ENCODE results near the gene KCTD14. TPM values are rescaled to one million over a fixed set of nuclear protein-coding genes. Genes with fewer than 3 reads are reported as not detected.

KCTD14 gene
- total RNA-seq, 1 experiment from 2014 or later, result 1.6 TPM

DNA sequence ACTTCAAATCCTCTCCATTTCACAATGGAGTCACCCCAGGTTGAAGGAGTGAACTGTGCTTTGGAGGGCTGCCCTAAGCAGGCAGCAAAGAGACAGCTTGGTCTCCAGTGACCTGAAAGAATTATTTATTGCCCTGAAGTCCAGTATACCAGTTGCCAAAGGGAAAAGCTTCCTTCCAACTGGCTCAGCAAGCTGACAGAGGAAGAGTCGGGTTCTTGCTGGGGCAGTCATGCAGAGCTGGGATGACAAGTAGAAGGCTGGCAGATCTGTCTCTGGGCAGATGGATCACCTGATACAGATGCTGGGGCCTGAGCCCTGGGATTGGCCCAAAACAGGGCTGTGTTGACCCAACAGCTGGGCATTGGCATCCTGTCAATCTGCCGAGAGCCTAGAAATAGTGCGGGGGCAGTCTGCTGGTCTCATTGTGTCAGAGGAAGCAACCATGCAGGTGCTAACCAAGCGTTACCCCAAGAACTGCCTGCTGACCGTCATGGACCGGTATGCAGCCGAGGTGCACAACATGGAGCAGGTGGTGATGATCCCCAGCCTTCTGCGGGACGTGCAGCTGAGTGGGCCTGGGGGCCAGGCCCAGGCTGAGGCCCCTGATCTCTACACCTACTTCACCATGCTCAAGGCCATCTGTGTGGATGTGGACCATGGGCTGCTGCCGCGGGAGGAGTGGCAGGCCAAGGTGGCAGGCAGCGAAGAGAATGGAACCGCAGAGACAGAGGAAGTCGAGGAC, 40.5 kb upstream of the KCTD14 start, which contains the start of gene THRSP:
Gene THRSP (plus strand): TSS at position 422 of the 742 bp plus-strand sequence. CDS start 21 bp downstream, at position 443.
- H3K27me3 ChIP-seq (ENCODE audit: low read length), result no peaks in the 10 kb centered on the region
- ChIA-PET CTCF (no interaction called here), POLR2A (ENCODE audit: unreplicated experiment) (no interaction called here)
- ATAC-seq (no peak), DNase-seq (no peak)
- H3K9me3 ChIP-seq (ENCODE audit: low read length), result no peaks in the 10 kb centered on the region
- intact Hi-C loops (cut with micrococcal nuclease), result no loop called here
- H4K20me1 ChIP-seq (ENCODE audit: low read length), result no peaks in the 10 kb centered on the region
- BruUV-seq (replicated peaks), result no TSS peak
- H3K36me3 ChIP-seq (ENCODE audit: low read depth, low read length), result peaks cover 4% of the 10 kb centered on the region; the same call in 1 of the 2 replicates
- no peaks in the 10 kb centered on the region for H3F3A ChIP-seq (ENCODE audit: low read length, unreplicated experiment)
- no peaks in the 10 kb centered on the region for H3K4me1 ChIP-seq (ENCODE audit: insufficient read depth, low read length)
- H2AFZ ChIP-seq (ENCODE audit: low read length), result no peak within 1 kb of the TSS
- no peak within 1 kb of the TSS for H3K9ac ChIP-seq (ENCODE audit: low read length)
- H3K9me2 ChIP-seq (replicated peaks; ENCODE audit: low read length), result no peaks in the 10 kb centered on the region
- H3K4me2 ChIP-seq (ENCODE audit: low read length), result no peak within 1 kb of the TSS
- H3K27ac ChIP-seq (ENCODE audit: low read length), result no peak within 1 kb of the TSS
- no peaks in the 10 kb centered on the region for H3K79me2 ChIP-seq (ENCODE audit: low read length)
- H3K4me3 ChIP-seq (ENCODE audit: low read length), result no peak within 1 kb of the TSS
- no peak for TF ChIP-seq CTCF (conservative IDR thresholded peaks at IDR 0.05; ENCODE audit: low read depth, low read length)
- no peak for TF ChIP-seq EZH2phosphoT487 (IDR thresholded peaks at IDR 0.05; ENCODE audit: borderline replicate concordance, low read length)
- no peak for TF ChIP-seq EZH2 (IDR thresholded peaks at IDR 0.05; ENCODE audit: low read length, unreplicated experiment)

DNA sequence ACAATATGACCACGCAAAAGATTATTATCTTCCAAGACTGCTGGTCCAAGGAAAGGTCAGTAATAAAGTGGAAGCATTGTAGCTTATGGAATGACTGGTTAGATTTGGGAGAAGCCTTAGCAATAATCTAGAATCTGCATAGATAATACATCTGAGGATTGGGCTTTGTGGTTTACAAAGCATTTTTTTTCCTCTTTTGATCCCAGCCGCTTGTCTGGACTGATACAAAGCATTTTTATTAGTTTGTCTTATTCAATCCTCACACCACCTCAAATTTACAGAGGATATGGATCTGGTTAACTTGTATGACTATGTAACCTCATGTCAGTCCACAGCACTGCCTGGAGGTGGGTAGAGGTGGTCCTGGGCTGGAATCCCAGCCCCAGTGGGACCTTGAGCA, 39.6 kb upstream of the KCTD14 start:
- H2AFZ ChIP-seq (ENCODE audit: low read length), result no peak overlapping the region
- ChIA-PET POLR2A (ENCODE audit: unreplicated experiment) (no interaction called here), CTCF (no interaction called here)
- no peaks in the 10 kb centered on the region for H3K79me2 ChIP-seq (ENCODE audit: low read length)
- intact Hi-C loops (cut with micrococcal nuclease), result no loop called here
- H3K27me3 ChIP-seq (ENCODE audit: low read length), result no peaks in the 10 kb centered on the region
- ATAC-seq (no peak), DNase-seq (no peak)
- no TSS peak for BruUV-seq (replicated peaks)
- no peak overlapping the region for H3K4me2 ChIP-seq (ENCODE audit: low read length)
- no peaks in the 10 kb centered on the region for H3K4me1 ChIP-seq (ENCODE audit: insufficient read depth, low read length)
- H3K9ac ChIP-seq (ENCODE audit: low read length), result no peak overlapping the region
- H3K9me3 ChIP-seq (ENCODE audit: low read length), result no peaks in the 10 kb centered on the region
- no peak overlapping the region for H3K4me3 ChIP-seq (ENCODE audit: low read length)
- no peak overlapping the region for H3K27ac ChIP-seq (ENCODE audit: low read length)
- H3F3A ChIP-seq (ENCODE audit: low read length, unreplicated experiment), result no peaks in the 10 kb centered on the region
- peaks cover 2% of the 10 kb centered on the region; the same call in 1 of the 2 replicates for H3K36me3 ChIP-seq (ENCODE audit: low read depth, low read length)
- H3K9me2 ChIP-seq (replicated peaks; ENCODE audit: low read length), result no peaks in the 10 kb centered on the region
- TF ChIP-seq CTCF (conservative IDR thresholded peaks at IDR 0.05; ENCODE audit: low read depth, low read length) (no peak), EZH2 (IDR thresholded peaks at IDR 0.05; ENCODE audit: low read length, unreplicated experiment) (no peak), EZH2phosphoT487 (IDR thresholded peaks at IDR 0.05; ENCODE audit: borderline replicate concordance, low read length) (no peak)
- no peaks in the 10 kb centered on the region for H4K20me1 ChIP-seq (ENCODE audit: low read length)

GRCh38 chr11:78061921-78062311, 38.8 kb upstream of the KCTD14 start:
- no peak overlapping the region for H3K27ac ChIP-seq (ENCODE audit: low read length)
- no peaks in the 10 kb centered on the region for H3F3A ChIP-seq (ENCODE audit: low read length, unreplicated experiment)
- H3K9ac ChIP-seq (ENCODE audit: low read length), result no peak overlapping the region
- H3K4me1 ChIP-seq (ENCODE audit: insufficient read depth, low read length), result no peaks in the 10 kb centered on the region
- H3K27me3 ChIP-seq (ENCODE audit: low read length), result no peaks in the 10 kb centered on the region
- no peaks in the 10 kb centered on the region for H4K20me1 ChIP-seq (ENCODE audit: low read length)
- no peak for ATAC-seq
- no peak for DNase-seq
- no peaks in the 10 kb centered on the region for H3K79me2 ChIP-seq (ENCODE audit: low read length)
- no peak overlapping the region for H3K4me2 ChIP-seq (ENCODE audit: low read length)
- intact Hi-C loops (cut with micrococcal nuclease), result no loop called here
- H2AFZ ChIP-seq (ENCODE audit: low read length), result no peak overlapping the region
- H3K9me3 ChIP-seq (ENCODE audit: low read length), result no peaks in the 10 kb centered on the region
- TF ChIP-seq CTCF (conservative IDR thresholded peaks at IDR 0.05; ENCODE audit: low read depth, low read length) (no peak), EZH2phosphoT487 (IDR thresholded peaks at IDR 0.05; ENCODE audit: borderline replicate concordance, low read length) (no peak), EZH2 (IDR thresholded peaks at IDR 0.05; ENCODE audit: low read length, unreplicated experiment) (no peak)
- no TSS peak for BruUV-seq (replicated peaks)
- H3K4me3 ChIP-seq (ENCODE audit: low read length), result no peak overlapping the region
- ChIA-PET POLR2A (ENCODE audit: unreplicated experiment) (no interaction called here), CTCF (no interaction called here)
- no peaks in the 10 kb centered on the region for H3K36me3 ChIP-seq (ENCODE audit: low read depth, low read length)
- no peaks in the 10 kb centered on the region for H3K9me2 ChIP-seq (replicated peaks; ENCODE audit: low read length)

All from PC-3 (cell line).